Tibial nerve (tissue), 4 donors: Measurements from ENCODE around the gene SMARCC1.

Experiments used
- EP300 ChIP-seq, 2 donors: sonication (generic); formaldehyde crosslinking; IDR thresholded peaks; one replicate each; pipeline ENCODE4 v1.6.1; 2017; ENCODE audit warnings: antibody characterized with exemption in 2 of 2, mild to moderate bottlenecking in 1 of 2
- TF ChIP-seq, protein P1 (sequence below), 5 experiments: fragments of 200-600 bp in 3 of 5; fragments of 450-650 bp in 2 of 5; sonication (generic) in 3 of 5; IDR thresholded peaks; one replicate each; pipeline ENCODE4 v1.5.1; 2016 to 2019; ENCODE audit warnings: antibody characterized with exemption in 5 of 5, mild to moderate bottlenecking in 3 of 5, moderate library complexity in 2 of 5

DNA sequence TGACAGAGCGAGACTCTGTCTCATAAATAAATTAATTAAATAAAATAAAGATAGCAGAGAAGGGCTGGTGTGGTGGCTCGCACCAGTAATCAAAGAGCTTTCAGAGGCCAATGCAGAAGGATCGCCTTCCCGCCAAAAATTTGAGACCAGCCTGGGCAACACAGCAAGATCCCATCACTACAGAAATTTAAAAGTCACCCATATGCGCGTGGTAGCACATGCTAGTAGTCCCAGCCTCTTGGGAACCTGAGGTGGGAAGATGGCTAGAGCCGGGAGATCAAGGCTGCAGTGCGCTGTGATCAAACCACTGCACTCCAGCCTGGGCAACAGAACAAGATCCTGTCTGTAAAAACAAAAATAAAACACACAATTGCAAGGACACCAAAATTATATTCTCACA lies 9.6 kb downstream of the SMARCC1 start:
- TF ChIP-seq, protein P1, sequence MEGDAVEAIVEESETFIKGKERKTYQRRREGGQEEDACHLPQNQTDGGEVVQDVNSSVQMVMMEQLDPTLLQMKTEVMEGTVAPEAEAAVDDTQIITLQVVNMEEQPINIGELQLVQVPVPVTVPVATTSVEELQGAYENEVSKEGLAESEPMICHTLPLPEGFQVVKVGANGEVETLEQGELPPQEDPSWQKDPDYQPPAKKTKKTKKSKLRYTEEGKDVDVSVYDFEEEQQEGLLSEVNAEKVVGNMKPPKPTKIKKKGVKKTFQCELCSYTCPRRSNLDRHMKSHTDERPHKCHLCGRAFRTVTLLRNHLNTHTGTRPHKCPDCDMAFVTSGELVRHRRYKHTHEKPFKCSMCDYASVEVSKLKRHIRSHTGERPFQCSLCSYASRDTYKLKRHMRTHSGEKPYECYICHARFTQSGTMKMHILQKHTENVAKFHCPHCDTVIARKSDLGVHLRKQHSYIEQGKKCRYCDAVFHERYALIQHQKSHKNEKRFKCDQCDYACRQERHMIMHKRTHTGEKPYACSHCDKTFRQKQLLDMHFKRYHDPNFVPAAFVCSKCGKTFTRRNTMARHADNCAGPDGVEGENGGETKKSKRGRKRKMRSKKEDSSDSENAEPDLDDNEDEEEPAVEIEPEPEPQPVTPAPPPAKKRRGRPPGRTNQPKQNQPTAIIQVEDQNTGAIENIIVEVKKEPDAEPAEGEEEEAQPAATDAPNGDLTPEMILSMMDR (IDR thresholded peaks at IDR 0.05), result no peak
- no peak for TF ChIP-seq EP300 (IDR thresholded peaks at IDR 0.05)
